Measurements from ENCODE around the gene TMEM170A. TPM values are rescaled to one million over a fixed set of nuclear protein-coding genes. Genes with fewer than 3 reads are reported as not detected.
"Not testable (repeated sequence)": the region's sequence is repeated elsewhere in the genome, so short reads cannot be mapped to it uniquely, and the experiment has no call there.

TMEM170A gene
- 11.3 TPM for polyA plus RNA-seq (2012; ENCODE audit: insufficient read depth, insufficient read length)

- peak; percentile 95 for DNase-seq (ENCODE audit: low read depth, low spot score)
- H3K4me3 ChIP-seq (ENCODE audit: low read length): peak within 1 kb of the TSS; percentile 72
These were observed at the start of gene TMEM170A for GRCh38 chr16:75464122-75464918. TSS of gene TMEM170A (minus strand) at chr16:75464689. CDS start at chr16:75464600, 89 bp downstream.

- DNase-seq (ENCODE audit: low read depth, low spot score): no peak
- H3K4me3 ChIP-seq (ENCODE audit: low read length): no peak overlapping the region
These were observed 42.1 kb upstream of the TMEM170A start for GRCh38 chr16:75506574-75506973.

- no peak overlapping the region for H3K4me3 ChIP-seq (ENCODE audit: low read length)
- DNase-seq (ENCODE audit: low read depth, low spot score): no peak
These were observed 41.6 kb upstream of the TMEM170A start for GRCh38 chr16:75506107-75506506.

- no peak for DNase-seq (ENCODE audit: low read depth, low spot score)
- no peak overlapping the region for H3K4me3 ChIP-seq (ENCODE audit: low read length)
These were observed 39.3 kb upstream of the TMEM170A start for GRCh38 chr16:75503801-75504200.

GRCh38 chr16:75502916-75503605, 38.6 kb upstream of the TMEM170A start:
- no peak for DNase-seq (ENCODE audit: low read depth, low spot score)
- no peak overlapping the region for H3K4me3 ChIP-seq (ENCODE audit: low read length)

- DNase-seq (ENCODE audit: low read depth, low spot score): not testable (repeated sequence)
These were observed 37.3 kb upstream of the TMEM170A start for GRCh38 chr16:75501820-75502219.

GRCh38 chr16:75501359-75501758, 36.9 kb upstream of the TMEM170A start:
- DNase-seq (ENCODE audit: low read depth, low spot score): no peak

More at GRCh38 chr16:75501820-75502219, 37.3 kb upstream of the TMEM170A start:
- not testable (repeated sequence) for H3K4me3 ChIP-seq (ENCODE audit: low read length)

GRCh38 chr16:75498605-75499322, 34.3 kb upstream of the TMEM170A start:
- not testable (repeated sequence) for H3K4me3 ChIP-seq (ENCODE audit: low read length); DNase-seq (ENCODE audit: low read depth, low spot score)

More at GRCh38 chr16:75501359-75501758, 36.9 kb upstream of the TMEM170A start:
- no peak overlapping the region for H3K4me3 ChIP-seq (ENCODE audit: low read length)

GRCh38 chr16:75497558-75497957, 33.1 kb upstream of the TMEM170A start:
- no peak overlapping the region for H3K4me3 ChIP-seq (ENCODE audit: low read length)
- no peak for DNase-seq (ENCODE audit: low read depth, low spot score)

GRCh38 chr16:75495076-75495674, 30.7 kb upstream of the TMEM170A start, which contains the start of gene CHST6:
TSS of gene CHST6 (minus strand) at chr16:75495441. CDS start at chr16:75479828, 15,613 bp downstream.
- H3K4me3 ChIP-seq (ENCODE audit: low read length): no peak within 1 kb of the TSS
- no peak for DNase-seq (ENCODE audit: low read depth, low spot score)

GRCh38 chr16:75494661-75495075, 30.2 kb upstream of the TMEM170A start:
- H3K4me3 ChIP-seq (ENCODE audit: low read length): no peak overlapping the region
- DNase-seq (ENCODE audit: low read depth, low spot score): no peak

- H3K4me3 ChIP-seq (ENCODE audit: low read length): no peak overlapping the region
- no peak for DNase-seq (ENCODE audit: low read depth, low spot score)
These were observed 29.7 kb upstream of the TMEM170A start for GRCh38 chr16:75494184-75494583.

- DNase-seq (ENCODE audit: low read depth, low spot score): no peak
- H3K4me3 ChIP-seq (ENCODE audit: low read length): no peak overlapping the region
These were observed 27.4 kb upstream of the TMEM170A start for GRCh38 chr16:75491876-75492275.

GRCh38 chr16:75488322-75488721, 23.8 kb upstream of the TMEM170A start:
- H3K4me3 ChIP-seq (ENCODE audit: low read length): no peak overlapping the region
- DNase-seq (ENCODE audit: low read depth, low spot score): no peak

- H3K4me3 ChIP-seq (ENCODE audit: low read length): no peak overlapping the region
- DNase-seq (ENCODE audit: low read depth, low spot score): no peak
These were observed 22.3 kb upstream of the TMEM170A start for GRCh38 chr16:75486676-75487313.

GRCh38 chr16:75486014-75486675, 21.7 kb upstream of the TMEM170A start:
- H3K4me3 ChIP-seq (ENCODE audit: low read length): no peak overlapping the region
- no peak for DNase-seq (ENCODE audit: low read depth, low spot score)

GRCh38 chr16:75485230-75486013, 20.9 kb upstream of the TMEM170A start:
- no peak for DNase-seq (ENCODE audit: low read depth, low spot score)
- no peak overlapping the region for H3K4me3 ChIP-seq (ENCODE audit: low read length)
